K562 (cell line): Measurements from ENCODE around the gene CD82. TPM values are rescaled to one million over a fixed set of nuclear protein-coding genes. Genes with fewer than 3 reads are reported as not detected.

Experiments used
- ATAC-seq: fragments of 200-7000 bp; cut with Tn5 transposase; 3 replicates; pipeline ENCODE4 v1.9.1; 2020; ENCODE audit warnings: moderate library complexity
- BruUV-seq: library from RNA; stranded (reverse); fragments of 400-500 nt; replicated peaks from 2 replicates; lab custom pipeline; 2021; lab: Mats Ljungman, UMichigan
- CTCF ChIA-PET: fragments of 300-600 bp; formaldehyde crosslinking; extraction: SDS; loops from one replicate; lab custom pipeline; 2021; ENCODE audit warnings: low intra/inter-chr PET ratio; lab: Yijun Ruan, JAX
- POLR2A ChIA-PET: fragments of 300-600, 350-650 bp; sonication (Branson Sonifier 250); formaldehyde crosslinking; extraction: SDS; loops from one replicate; lab custom pipeline; 2021; ENCODE audit warnings: antibody characterized with exemption, inconsistent platforms; lab: Yijun Ruan, JAX
- DNase-seq, 4 experiments: peaks; one replicate each; pipeline versions ENCODE4 v3.0.0 to v3.0.0-alpha.2; 2011 to 2018; ENCODE audit warnings: low spot score in 3 of 4, mixed read lengths in 3 of 4; ENCODE audit errors: extremely low read depth in 1 of 4
- FAIRE-seq: peaks from 2 replicates; lab custom pipeline; 2011; peaks lifted over from hg19 to GRCh38; lab: Jason Lieb, UNC
- H2AFZ ChIP-seq: 2 replicates; pipeline ENCODE4 v1.6.0; 2011; ENCODE audit warnings: low read depth, low read length, control low read depth, inconsistent platforms
- H3K27ac ChIP-seq: fragments of 200-600 bp; 3 replicates; pipeline ENCODE4 v1.8.0; 2011; ENCODE audit warnings: low read depth, mild to moderate bottlenecking, control low read depth, inconsistent platforms, low read length, moderate library complexity, mixed read lengths; ENCODE audit errors: extremely low read depth
- H3K27me3 ChIP-seq, 2 experiments: fragments of 300-600 bp in 1 of 2; 2 replicates in 1 of 2; 3 replicates in 1 of 2; pipeline versions ENCODE4 v1.6.0 to v1.8.0; 2011; ENCODE audit warnings: inconsistent platforms in 2 of 2, low read length in 2 of 2, mild to moderate bottlenecking in 1 of 2, mixed read lengths in 1 of 2, moderate library complexity in 1 of 2; ENCODE audit not compliant: control insufficient read depth in 2 of 2, insufficient read depth in 2 of 2
- H3K36me3 ChIP-seq: fragments of 300-600 bp; 3 replicates; pipeline ENCODE4 v1.8.0; 2011; ENCODE audit warnings: mild to moderate bottlenecking, low read length, inconsistent platforms; ENCODE audit not compliant: control insufficient read depth, insufficient read depth
- H3K4me1 ChIP-seq, 2 experiments: fragments of 200-600 bp in 1 of 2; replicated peaks in 1 of 2; 2 replicates in 1 of 2; 3 replicates in 1 of 2; pipeline versions ENCODE4 v1.5.1 to v1.8.0; 2011; ENCODE audit warnings: inconsistent platforms in 2 of 2, low read length in 2 of 2, mild to moderate bottlenecking in 1 of 2, mixed read lengths in 1 of 2, moderate library complexity in 1 of 2; ENCODE audit not compliant: control insufficient read depth in 2 of 2, insufficient read depth in 2 of 2
- H3K4me2 ChIP-seq: 2 replicates; pipeline ENCODE4 v1.6.1; 2011; ENCODE audit warnings: low read length, control low read depth, inconsistent platforms, mixed read lengths; ENCODE audit not compliant: insufficient read depth
- H3K4me3 ChIP-seq: fragments of 200-600 bp; sonication (generic), shearing (Covaris generic); 2 replicates; pipeline ENCODE4 v1.5.1; 2016; ENCODE audit warnings: control low read depth, inconsistent platforms
- H3K79me2 ChIP-seq: fragments of 200-600 bp; 3 replicates; pipeline ENCODE4 v1.8.0; 2011; ENCODE audit warnings: low read length, inconsistent platforms; ENCODE audit not compliant: control insufficient read depth, insufficient read depth
- H3K9ac ChIP-seq, 2 experiments: 2 replicates each; pipeline versions ENCODE4 v1.6.0 to v1.6.1; 2011; ENCODE audit warnings: low read depth in 2 of 2, low read length in 2 of 2, control low read depth in 1 of 2, inconsistent platforms in 1 of 2, mild to moderate bottlenecking in 1 of 2, mixed read lengths in 1 of 2; ENCODE audit not compliant: insufficient read depth in 1 of 2
- H3K9me1 ChIP-seq: one replicate; pipeline ENCODE4 v1.6.0; 2011; ENCODE audit warnings: inconsistent platforms, mild to moderate bottlenecking, low read length, moderate library complexity; ENCODE audit not compliant: control insufficient read depth, insufficient read depth
- H3K9me3 ChIP-seq: replicated peaks from 2 replicates; pipeline ENCODE4 v1.5.1; 2011; ENCODE audit warnings: low read depth, low read length, inconsistent platforms; ENCODE audit not compliant: control insufficient read depth, insufficient read depth
- H4K20me1 ChIP-seq: replicated peaks from 2 replicates; pipeline ENCODE4 v1.6.1; 2011; ENCODE audit warnings: low read length, inconsistent platforms, mixed read lengths; ENCODE audit not compliant: control insufficient read depth, insufficient read depth
- ARID1B ChIP-seq: fragments of 450-650 bp; IDR thresholded peaks from 2 replicates; pipeline ENCODE4 v1.6.1; 2016; ENCODE audit warnings: antibody characterized with exemption, mild to moderate bottlenecking, inconsistent platforms
- E2F3 ChIP-seq: fragments of 250-450 bp; sonication (Bioruptor Pico); IDR thresholded peaks from 2 replicates; pipeline ENCODE4 v1.4.0; 2020; ENCODE audit warnings: mild to moderate bottlenecking
- GATAD2A ChIP-seq: fragments of 450-650 bp; IDR thresholded peaks from 2 replicates; pipeline ENCODE4 v1.6.1; 2017
- GTF2E2 ChIP-seq: fragments of 200-800 bp; sonication (Bioruptor generic); IDR thresholded peaks from 2 replicates; pipeline ENCODE4 v1.6.1; 2016; ENCODE audit warnings: missing genetic modification characterization, missing compliant biosample characterization
- KDM5B ChIP-seq: fragments of 200-600 bp; sonication (generic); IDR thresholded peaks from 2 replicates; pipeline ENCODE4 v1.6.1; 2012; ENCODE audit warnings: low read depth, mild to moderate bottlenecking, moderate library complexity, low read length, control low read depth, inconsistent platforms; ENCODE audit not compliant: insufficient replicate concordance
- NFE2 ChIP-seq: IDR thresholded peaks from 2 replicates; pipeline ENCODE4 v1.6.1; 2014; ENCODE audit warnings: antibody characterized with exemption, low read depth
- NR2C1 ChIP-seq, 2 experiments: fragments of 450-650 bp; IDR thresholded peaks; 2 replicates each; pipeline ENCODE4 v1.6.1; 2017; ENCODE audit warnings: mild to moderate bottlenecking in 2 of 2, antibody characterized with exemption in 1 of 2, inconsistent platforms in 1 of 2, missing compliant biosample characterization in 1 of 2, missing genetic modification characterization in 1 of 2
- NR2F6 ChIP-seq: fragments of 450-650 bp; formaldehyde crosslinking; IDR thresholded peaks from 2 replicates; pipeline ENCODE4 v1.4.0; 2020; ENCODE audit warnings: mild to moderate bottlenecking
- PHF21A ChIP-seq: fragments of 450-650 bp; IDR thresholded peaks from 2 replicates; pipeline ENCODE4 v1.6.1; 2017; ENCODE audit warnings: low read depth, borderline replicate concordance
- PTTG1 ChIP-seq: fragments of 450-650 bp; IDR thresholded peaks from 2 replicates; pipeline ENCODE4 v1.6.1; 2016; ENCODE audit warnings: low read depth, mild to moderate bottlenecking, missing genetic modification characterization, missing compliant biosample characterization
- SRSF1 ChIP-seq: fragments of 200-400 bp; formaldehyde crosslinking; IDR thresholded peaks from 2 replicates; pipeline ENCODE4 v1.6.1; 2017; ENCODE audit warnings: mild to moderate bottlenecking, low read depth, low read length, moderate library complexity
- THRB ChIP-seq: fragments of 450-650 bp; formaldehyde crosslinking; conservative IDR thresholded peaks from 2 replicates; pipeline ENCODE4 v1.4.0; 2022; ENCODE audit warnings: mild to moderate bottlenecking, missing genetic modification characterization
- U2AF1 ChIP-seq: fragments of 200-400 bp; formaldehyde crosslinking; optimal IDR thresholded peaks from 2 replicates; pipeline ENCODE3; 2017; ENCODE audit warnings: mild to moderate bottlenecking, low read depth, low read length, moderate library complexity
- YY1 ChIP-seq, 3 experiments: IDR thresholded peaks; 2 replicates each; pipeline ENCODE4 v1.6.1; 2011; ENCODE audit warnings: low read length in 2 of 3, mild to moderate bottlenecking in 2 of 3, moderate library complexity in 2 of 3, borderline replicate concordance in 1 of 3, control low read depth in 1 of 3, low read depth in 1 of 3; ENCODE audit not compliant: insufficient read depth in 3 of 3, insufficient replicate concordance in 2 of 3, control insufficient read depth in 1 of 3, insufficient read length in 1 of 3; ENCODE audit errors: extremely low read depth in 1 of 3
- ZFPM2 ChIP-seq: fragments of 250-450 bp; sonication (Bioruptor Pico); IDR thresholded peaks from 2 replicates; pipeline ENCODE4 v1.5.1; 2022; ENCODE audit warnings: mild to moderate bottlenecking
- ZNF124 ChIP-seq: sonication (generic); formaldehyde crosslinking; IDR thresholded peaks from 2 replicates; pipeline ENCODE4 v1.8.1; 2022; ENCODE audit warnings: missing genetic modification reagents
- ZNF140 ChIP-seq: fragments of 250-450 bp; sonication (Bioruptor Pico); IDR thresholded peaks from 2 replicates; pipeline ENCODE4 v1.8.0; 2021; ENCODE audit warnings: moderate library complexity, mild to moderate bottlenecking, inconsistent platforms
- ZNF146 ChIP-seq: IDR thresholded peaks from one replicate; pipeline ENCODE4 v1.6.1; 2018; ENCODE audit warnings: missing compliant biosample characterization; ENCODE audit not compliant: unreplicated experiment
- ZNF175 ChIP-seq: fragments of 200-800 bp; sonication (Bioruptor generic); IDR thresholded peaks from 2 replicates; pipeline ENCODE4 v1.6.1; 2016; ENCODE audit warnings: low read depth, mild to moderate bottlenecking, missing genetic modification characterization, missing compliant biosample characterization
- ZNF445 ChIP-seq: fragments of 250-450 bp; sonication (Bioruptor Pico); IDR thresholded peaks from 2 replicates; pipeline ENCODE4 v1.4.0; 2020; ENCODE audit warnings: low read depth, mild to moderate bottlenecking, moderate library complexity
- ZNF695 ChIP-seq: fragments of 450-650 bp; formaldehyde crosslinking; IDR thresholded peaks from 2 replicates; pipeline ENCODE4 v1.4.0; 2020; ENCODE audit warnings: mild to moderate bottlenecking, moderate library complexity
- WGBS: fragments of 100-300 bp; shearing (Covaris generic); methylation state at CpG from one replicate; pipeline ENCODE4 v1.1.6; 2016; ENCODE audit warnings: low coverage, mixed read lengths; ENCODE audit not compliant: insufficient coverage; ENCODE audit errors: missing lambda C conversion rate; 5-methylcytosine and 5-hydroxymethylcytosine counted together
- in situ Hi-C: fragments of 300-500 bp; cut with MboI; formaldehyde crosslinking; loops from 4 replicates; pipeline ENCODE4 v1.15.0; 2018; ENCODE audit warnings: inconsistent platforms, mixed read lengths
- intact Hi-C: fragments of 100-400 bp; cut with micrococcal nuclease; formaldehyde crosslinking; loops from 2 replicates; pipeline ENCODE4 v1.14.2; 2022
- polyA plus RNA-seq, 8 experiments: library from polyadenylated mRNA; depleted of rRNA in 4 of 8; stranded (reverse) in 5 of 8; unstranded in 3 of 8; fragments of >200 nt; fragmentation: Nextera tagmentation in 2 of 8; fragmentation: Illumina TruSeq in 1 of 8; extraction: Ambion mirVana in 2 of 8; extraction: Trizol in 1 of 8; gene quantifications; 2 replicates each; pipeline versions ENCODE4 v1.2.1 to v1.2.3, GENCODE V29; 2011 to 2014; ENCODE audit warnings: inconsistent platforms in 1 of 8, missing spikeins in 1 of 8
- total RNA-seq, 7 experiments: library from RNA; depleted of rRNA in 6 of 7; stranded (reverse); fragments of >200 nt in 6 of 7; fragmentation: Illumina TruSeq in 2 of 7; extraction: Trizol in 2 of 7; gene quantifications; 2 replicates each; pipeline versions ENCODE4 v1.2.1 to v1.2.3, GENCODE V29; 2011 to 2021; ENCODE audit warnings: low replicate concordance in 1 of 7
- TF ChIP-seq, protein P1 (sequence below), 2 experiments: fragments of 450-650 bp; IDR thresholded peaks; 2 replicates each; pipeline ENCODE4 v1.6.1; 2016

The CD82 gene
- total and polyA plus RNA-seq, 9 of the 15 experiments (the other 6 are each of a cell fraction or from before 2014, with no cell fraction given): 0.27 to 9.4 (median 3.0) TPM

DNA sequence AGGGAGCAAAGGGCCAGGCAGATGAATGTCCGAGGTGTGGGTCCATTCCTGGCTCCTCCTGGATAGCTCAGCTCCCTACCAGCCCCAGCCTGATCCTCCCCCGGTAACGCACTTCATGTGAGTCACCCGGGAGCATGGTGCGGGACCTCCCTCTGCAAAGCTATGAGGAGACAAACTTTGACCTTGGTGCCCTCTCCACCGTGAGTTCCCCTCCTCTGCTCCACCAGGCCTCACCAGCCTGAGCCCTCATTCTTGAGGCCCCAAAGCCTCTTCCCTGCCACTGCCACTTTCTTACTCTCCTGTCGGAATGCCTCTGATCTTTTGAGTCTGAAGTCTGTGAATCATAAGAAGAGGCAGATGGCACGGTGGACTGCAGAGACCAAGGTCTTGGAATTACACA, 37.4 kb upstream of the CD82 start:
- WGBS: 17% methylated on average over 8 of the region's 8 CpGs
- no peaks in the 10 kb centered on the region for H3K79me2 ChIP-seq
- intact Hi-C loops: no loop called here
- peak; percentile 6; the same call in 1 of the 3 replicates for ATAC-seq
- H4K20me1 ChIP-seq: no peaks in the 10 kb centered on the region
- H3K27ac ChIP-seq: peak overlapping the region; percentile 70; the same call in 2 of the 3 replicates
- H3K9me3 ChIP-seq: peaks cover 3% of the 10 kb centered on the region; the same call in 1 of the 2 replicates
- H3K4me2 ChIP-seq: no peak overlapping the region; the same call in 1 of the 2 replicates
- in situ Hi-C loops: no loop called here
- no peaks in the 10 kb centered on the region for H3K27me3 ChIP-seq
- BruUV-seq: no TSS peak
- peak; percentile 40 for FAIRE-seq
- POLR2A ChIA-PET: interaction anchor here (0.6 kb wide), 1 partner anchor 79 kb away, joined by 3 read pairs; no protein-coding TSS in a partner anchor
- no peaks in the 10 kb centered on the region; the same call in 2 of the 3 replicates for H3K36me3 ChIP-seq
- H3K9ac ChIP-seq: peak overlapping the region; percentile 43 to 82
- no peak overlapping the region for H3K4me3 ChIP-seq
- peak overlapping the region; percentile 97 for H2AFZ ChIP-seq
- CTCF ChIA-PET: no interaction called here
- H3K9me1 ChIP-seq: no peaks in the 10 kb centered on the region
- DNase-seq: peak; percentile 58 to 74 (median 71)
- peaks cover 66 to 78% of the 10 kb centered on the region in 2 experiments for H3K4me1 ChIP-seq
- TF ChIP-seq NR2F6 (CRISPR knock-in tag): no peak
- TF ChIP-seq, protein P1, sequence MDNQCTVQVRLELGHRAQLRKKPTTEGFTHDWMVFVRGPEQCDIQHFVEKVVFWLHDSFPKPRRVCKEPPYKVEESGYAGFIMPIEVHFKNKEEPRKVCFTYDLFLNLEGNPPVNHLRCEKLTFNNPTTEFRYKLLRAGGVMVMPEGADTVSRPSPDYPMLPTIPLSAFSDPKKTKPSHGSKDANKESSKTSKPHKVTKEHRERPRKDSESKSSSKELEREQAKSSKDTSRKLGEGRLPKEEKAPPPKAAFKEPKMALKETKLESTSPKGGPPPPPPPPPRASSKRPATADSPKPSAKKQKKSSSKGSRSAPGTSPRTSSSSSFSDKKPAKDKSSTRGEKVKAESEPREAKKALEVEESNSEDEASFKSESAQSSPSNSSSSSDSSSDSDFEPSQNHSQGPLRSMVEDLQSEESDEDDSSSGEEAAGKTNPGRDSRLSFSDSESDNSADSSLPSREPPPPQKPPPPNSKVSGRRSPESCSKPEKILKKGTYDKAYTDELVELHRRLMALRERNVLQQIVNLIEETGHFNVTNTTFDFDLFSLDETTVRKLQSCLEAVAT (IDR thresholded peaks at IDR 0.05): no peak
- TF ChIP-seq NFE2: no peak
- no peak for TF ChIP-seq PTTG1
- no peak for TF ChIP-seq E2F3 (CRISPR knock-in tag)
- no peak for TF ChIP-seq ZNF695 (CRISPR knock-in tag)
- no peak for TF ChIP-seq THRB (CRISPR knock-in tag)
- no peak for TF ChIP-seq ZNF140
- TF ChIP-seq ZNF146 (CRISPR knock-in tag): no peak
- TF ChIP-seq NR2C1 (IDR thresholded peaks at IDR 0.05): no peak
- TF ChIP-seq NR2C1 (tag; IDR thresholded peaks at IDR 0.05): peak; percentile 74
- TF ChIP-seq GTF2E2 (tag): no peak
- no peak for TF ChIP-seq KDM5B
- TF ChIP-seq U2AF1: no peak
- peak; percentile 55 for TF ChIP-seq ARID1B
- TF ChIP-seq GATAD2A: no peak
- no peak for TF ChIP-seq ZFPM2
- peak; percentile 72; the same call in 1 of the 2 replicates for TF ChIP-seq ZNF175 (CRISPR knock-in tag)
- peak in 1 of 3 experiments; percentile 19 for TF ChIP-seq YY1 (IDR thresholded peaks at IDR 0.05; ENCODE audit: borderline replicate concordance in 1 of 3, control insufficient read depth in 1 of 3, extremely low read depth in 1 of 3, insufficient read depth in 3 of 3, insufficient read length in 1 of 3, insufficient replicate concordance in 2 of 3, low read depth in 1 of 3, low read length in 2 of 3)
- TF ChIP-seq SRSF1: no peak
- no peak for TF ChIP-seq ZNF445 (CRISPR knock-in tag)
- no peak for TF ChIP-seq ZNF124
- TF ChIP-seq PHF21A: no peak
